Nucleus accumbens (tissue), 56 donors: ENCODE data around the gene RBMS2.

Experiments
- DNase-seq, 56 donors: peaks; one replicate each; lab custom pipeline; 2025; lab: John Stamatoyannopoulos, UW

RBMS2 gene

GRCh38 chr12:56628671-56629458 is 107.2 kb downstream of the RBMS2 start:
- DNase-seq, result peak in 43 of 56 donors; percentile 18 to 68 (median 37)

GRCh38 chr12:56629459-56630179 is 108.0 kb downstream of the RBMS2 start:
- peak in 39 of 56 donors; percentile 16 to 73 (median 47) for DNase-seq

GRCh38 chr12:56630180-56630632 is 108.6 kb downstream of the RBMS2 start, which contains the start of gene BAZ2A:
Gene BAZ2A, minus strand, starts transcription at chr12:56630326. Its CDS starts 12,796 bp downstream, at chr12:56617530.
- peak in 55 of 56 donors; percentile 45 to 96 (median 85) for DNase-seq

GRCh38 chr12:56631790-56632700 is 110.4 kb downstream of the RBMS2 start:
- DNase-seq, result peak in 31 of 56 donors; percentile 1 to 59 (median 19)

- DNase-seq, result peak in 1 of 56 donors; percentile 4
Observed at GRCh38 chr12:56632701-56633467, 111.3 kb downstream of the RBMS2 start.

- no peak for DNase-seq
Observed at GRCh38 chr12:56633468-56634241, 112.0 kb downstream of the RBMS2 start.

- DNase-seq, result peak in 16 of 56 donors; percentile 3 to 61 (median 35)
Observed at GRCh38 chr12:56634242-56634836, 112.7 kb downstream of the RBMS2 start.

GRCh38 chr12:56634837-56635791 is 113.5 kb downstream of the RBMS2 start:
- peak in 48 of 56 donors; percentile 16 to 78 (median 49) for DNase-seq

- DNase-seq, result peak in 55 of 56 donors; percentile 49 to 91 (median 76)
Observed at GRCh38 chr12:56635806-56636674, 114.4 kb downstream of the RBMS2 start.

GRCh38 chr12:56636675-56637540 is 115.3 kb downstream of the RBMS2 start:
- peak; percentile 61 to 97 (median 90) for DNase-seq

- no peak for DNase-seq
Observed at GRCh38 chr12:56637621-56638020, 116.0 kb downstream of the RBMS2 start.

- no peak for DNase-seq
Observed at GRCh38 chr12:56641219-56641618, 119.6 kb downstream of the RBMS2 start.

GRCh38 chr12:56644654-56645053 is 123.0 kb downstream of the RBMS2 start:
- no peak for DNase-seq

- peak in 11 of 56 donors; percentile 1 to 49 (median 11) for DNase-seq
Observed at GRCh38 chr12:56645201-56645716, 123.6 kb downstream of the RBMS2 start.
